ENCODE results near the gene NLRC5.

DNA sequence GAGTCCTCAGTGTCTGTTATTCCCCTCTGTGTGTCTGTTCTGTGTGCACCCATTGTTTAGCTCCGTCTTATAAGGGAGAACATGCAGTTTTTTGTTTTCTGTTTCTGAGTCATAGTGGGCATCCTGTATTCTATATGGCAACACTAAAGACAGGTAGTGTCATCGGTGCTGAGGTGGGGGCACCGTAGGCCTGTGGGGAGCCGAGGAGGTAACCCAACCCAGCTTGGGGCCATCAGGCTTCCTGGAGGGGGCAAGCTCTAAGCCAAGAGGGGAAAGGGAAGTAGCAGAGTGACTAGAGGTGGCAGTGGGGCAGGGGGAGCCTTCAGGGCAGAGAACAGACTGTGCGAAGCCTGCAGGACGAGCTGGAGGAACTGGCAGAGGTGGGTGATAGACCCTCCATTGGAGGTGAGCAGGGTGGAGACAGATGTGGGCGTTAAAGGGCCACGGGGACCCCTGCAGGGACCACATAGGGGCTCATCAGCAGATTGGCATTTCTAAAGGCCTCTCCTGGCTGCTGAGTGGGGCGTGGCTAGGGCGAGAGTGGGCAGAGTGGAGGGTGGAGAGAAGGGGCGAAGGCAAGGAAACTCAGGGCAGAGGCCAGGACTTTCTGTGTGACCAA, 139.5 kb downstream of the NLRC5 start:
- TF ChIP-seq ZNF48 (tag by site-specific recombination; IDR thresholded peaks at IDR 0.05) (no peak), ZFP3 (tag by site-specific recombination; IDR thresholded peaks at IDR 0.05; ENCODE audit: low read depth) (no peak), BCL11A (tag by site-specific recombination; IDR thresholded peaks at IDR 0.05; ENCODE audit: low read depth) (no peak), ZNF629 (tag by site-specific recombination; IDR thresholded peaks at IDR 0.05) (no peak), ZNF777 (tag by site-specific recombination; IDR thresholded peaks at IDR 0.05; ENCODE audit: borderline replicate concordance) (no peak)
- TF ChIP-seq, protein P1, sequence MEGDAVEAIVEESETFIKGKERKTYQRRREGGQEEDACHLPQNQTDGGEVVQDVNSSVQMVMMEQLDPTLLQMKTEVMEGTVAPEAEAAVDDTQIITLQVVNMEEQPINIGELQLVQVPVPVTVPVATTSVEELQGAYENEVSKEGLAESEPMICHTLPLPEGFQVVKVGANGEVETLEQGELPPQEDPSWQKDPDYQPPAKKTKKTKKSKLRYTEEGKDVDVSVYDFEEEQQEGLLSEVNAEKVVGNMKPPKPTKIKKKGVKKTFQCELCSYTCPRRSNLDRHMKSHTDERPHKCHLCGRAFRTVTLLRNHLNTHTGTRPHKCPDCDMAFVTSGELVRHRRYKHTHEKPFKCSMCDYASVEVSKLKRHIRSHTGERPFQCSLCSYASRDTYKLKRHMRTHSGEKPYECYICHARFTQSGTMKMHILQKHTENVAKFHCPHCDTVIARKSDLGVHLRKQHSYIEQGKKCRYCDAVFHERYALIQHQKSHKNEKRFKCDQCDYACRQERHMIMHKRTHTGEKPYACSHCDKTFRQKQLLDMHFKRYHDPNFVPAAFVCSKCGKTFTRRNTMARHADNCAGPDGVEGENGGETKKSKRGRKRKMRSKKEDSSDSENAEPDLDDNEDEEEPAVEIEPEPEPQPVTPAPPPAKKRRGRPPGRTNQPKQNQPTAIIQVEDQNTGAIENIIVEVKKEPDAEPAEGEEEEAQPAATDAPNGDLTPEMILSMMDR (tag by site-specific recombination; IDR thresholded peaks at IDR 0.05): no peak
- TF ChIP-seq, protein P2, sequence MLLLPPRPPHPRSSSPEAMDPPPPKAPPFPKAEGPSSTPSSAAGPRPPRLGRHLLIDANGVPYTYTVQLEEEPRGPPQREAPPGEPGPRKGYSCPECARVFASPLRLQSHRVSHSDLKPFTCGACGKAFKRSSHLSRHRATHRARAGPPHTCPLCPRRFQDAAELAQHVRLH (tag by site-specific recombination; IDR thresholded peaks at IDR 0.05): no peak
